ENCODE data around the gene PLCL1. TPM values are rescaled to one million over a fixed set of nuclear protein-coding genes. Genes with fewer than 3 reads are reported as not detected.

Gene PLCL1
- total RNA-seq, 1 donor from 2014 or later: 0.04 TPM

GRCh38 chr2:198060277-198060676 is 255.9 kb downstream of the PLCL1 start:
- DNase-seq (no peak), ATAC-seq (ENCODE audit: low read depth) (no peak)
- Mint-ChIP-seq H3K27me3 (no peaks in the 10 kb centered on the region), H3K36me3 (ENCODE audit: low read depth) (no peaks in the 10 kb centered on the region), H3K27ac (no peak overlapping the region), H3K9me3 (no peaks in the 10 kb centered on the region), H3K4me3 (no peak overlapping the region), H3K4me1 (no peaks in the 10 kb centered on the region)
- intact Hi-C loops (cut with micrococcal nuclease): no loop called here
- TF ChIP-seq CTCF (IDR thresholded peaks at IDR 0.05): no peak
- POLR2A ChIA-PET: no interaction called here
- CTCF ChIA-PET: no interaction called here

GRCh38 chr2:198062826-198063225 is 258.4 kb downstream of the PLCL1 start:
- Mint-ChIP-seq H3K9me3 (no peaks in the 10 kb centered on the region), H3K27me3 (no peaks in the 10 kb centered on the region), H3K27ac (no peak overlapping the region), H3K4me3 (no peak overlapping the region), H3K4me1 (no peaks in the 10 kb centered on the region), H3K36me3 (ENCODE audit: low read depth) (no peaks in the 10 kb centered on the region)
- DNase-seq (no peak), ATAC-seq (ENCODE audit: low read depth) (no peak)
- POLR2A ChIA-PET: no interaction called here
- TF ChIP-seq CTCF (IDR thresholded peaks at IDR 0.05): no peak
- intact Hi-C loops (cut with micrococcal nuclease): no loop called here
- CTCF ChIA-PET: no interaction called here

- CTCF ChIA-PET: no interaction called here
- ATAC-seq (ENCODE audit: low read depth) (no peak), DNase-seq (no peak)
- Mint-ChIP-seq H3K4me3 (no peak overlapping the region), H3K4me1 (no peaks in the 10 kb centered on the region), H3K27ac (no peak overlapping the region), H3K9me3 (no peaks in the 10 kb centered on the region), H3K27me3 (no peaks in the 10 kb centered on the region), H3K36me3 (ENCODE audit: low read depth) (no peaks in the 10 kb centered on the region)
- TF ChIP-seq CTCF (IDR thresholded peaks at IDR 0.05): no peak
- POLR2A ChIA-PET: no interaction called here
- intact Hi-C loops (cut with micrococcal nuclease): no loop called here
Observed at GRCh38 chr2:198063242-198063641, 258.8 kb downstream of the PLCL1 start.

- CTCF ChIA-PET: no interaction called here
- intact Hi-C loops (cut with micrococcal nuclease): no loop called here
- no peak for ATAC-seq (ENCODE audit: low read depth)
- H3K27ac Mint-ChIP-seq: no peak overlapping the region
- POLR2A ChIA-PET: no interaction called here
- no peaks in the 10 kb centered on the region for H3K27me3 Mint-ChIP-seq
- no peak for DNase-seq
- no peaks in the 10 kb centered on the region for H3K9me3 Mint-ChIP-seq
- TF ChIP-seq CTCF (IDR thresholded peaks at IDR 0.05): no peak
- no peaks in the 10 kb centered on the region for H3K36me3 Mint-ChIP-seq (ENCODE audit: low read depth)
- H3K4me3 Mint-ChIP-seq: no peak overlapping the region
- no peaks in the 10 kb centered on the region for H3K4me1 Mint-ChIP-seq
Observed at GRCh38 chr2:198065322-198065721, 260.9 kb downstream of the PLCL1 start.

GRCh38 chr2:198066597-198066996 is 262.2 kb downstream of the PLCL1 start:
- TF ChIP-seq CTCF (IDR thresholded peaks at IDR 0.05): no peak
- H3K27me3 Mint-ChIP-seq: no peaks in the 10 kb centered on the region
- ChIA-PET CTCF (no interaction called here), POLR2A (no interaction called here)
- H3K27ac Mint-ChIP-seq: no peak overlapping the region
- DNase-seq: no peak
- no peaks in the 10 kb centered on the region for H3K9me3 Mint-ChIP-seq
- no peaks in the 10 kb centered on the region for H3K36me3 Mint-ChIP-seq (ENCODE audit: low read depth)
- no peak for ATAC-seq (ENCODE audit: low read depth)
- no peak overlapping the region for H3K4me3 Mint-ChIP-seq
- intact Hi-C loops (cut with micrococcal nuclease): no loop called here
- H3K4me1 Mint-ChIP-seq: no peaks in the 10 kb centered on the region

All from activated B cell treated with CpG ODN at 0.5 μM for 24 hours (primary cell).